GM23248 (cell line): Measurements from ENCODE around the gene MUC12.

Experiments used
- EZH2 ChIP-seq: fragments of 200-600 bp; sonication (generic); IDR thresholded peaks from 2 replicates; pipeline ENCODE4 v1.6.1; 2018; ENCODE audit warnings: antibody characterized with exemption, mild to moderate bottlenecking; ENCODE audit not compliant: insufficient read depth, poor library complexity, severe bottlenecking
- EZH2phosphoT487 ChIP-seq: fragments of 200-600 bp; sonication (generic); IDR thresholded peaks from 2 replicates; pipeline ENCODE4 v1.6.1; 2018; ENCODE audit warnings: antibody characterized with exemption, moderate library complexity, mild to moderate bottlenecking, low read depth; ENCODE audit not compliant: insufficient read depth

DNA sequence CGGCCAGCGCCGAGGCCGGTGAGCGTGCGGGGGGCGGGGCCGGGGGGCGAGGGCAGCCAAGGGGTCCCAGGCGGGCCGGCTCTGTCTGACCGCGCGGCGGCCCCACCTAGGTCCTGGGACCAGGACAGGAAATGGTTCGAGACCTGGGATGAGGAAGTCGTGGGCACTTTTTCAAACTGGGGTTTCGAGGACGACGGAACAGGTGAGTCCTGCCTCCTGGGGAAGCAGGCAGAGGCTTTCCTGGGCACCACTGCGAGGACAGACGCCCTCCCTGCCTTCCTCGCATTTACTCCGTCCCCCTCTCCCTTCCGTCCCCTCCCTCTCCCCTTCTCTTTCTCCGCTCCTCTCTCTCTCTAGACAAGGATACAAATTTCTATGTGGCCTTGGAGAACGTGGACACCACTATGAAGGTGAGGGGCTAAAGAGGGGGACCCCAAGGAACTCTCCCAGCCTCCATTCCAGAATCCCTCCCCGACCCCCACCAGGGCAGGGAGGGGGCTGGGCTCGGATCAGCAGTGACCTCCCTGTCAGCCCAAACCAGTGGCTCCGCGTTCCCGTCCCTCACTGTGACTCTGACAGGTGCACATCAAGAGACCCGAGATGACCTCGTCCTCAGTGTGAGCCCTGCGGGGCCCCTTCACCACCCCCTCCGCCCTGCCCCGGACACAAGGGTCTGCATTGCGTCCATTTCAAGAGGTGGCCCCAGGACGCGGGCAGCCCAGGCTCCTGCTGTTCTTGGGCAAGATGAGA, 2.6 kb upstream of the MUC12 start:
- TF ChIP-seq EZH2, result peak; percentile 68
- TF ChIP-seq EZH2phosphoT487, result 0 out of 2 replicates have a peak, but pooled peaks have one; percentile 38
